Right atrium auricular region (tissue), 2 donors: ENCODE results near the gene CDK5. TPM values are rescaled to one million over a fixed set of nuclear protein-coding genes. Genes with fewer than 3 reads are reported as not detected.

ENCODE experiments used
- DNase-seq: peaks from one replicate; pipeline ENCODE4 v3.0.0-alpha.2; 2019; ENCODE audit warnings: low spot score
- H3K27ac ChIP-seq, 2 donors: fragments of 200-600 bp; sonication (generic); 1 replicate in 1 of 2; 2 replicates in 1 of 2; pipeline ENCODE4 v1.5.1; 2016 to 2019
- H3K27me3 ChIP-seq, 2 donors: fragments of 200-600 bp; sonication (generic); one replicate each; pipeline versions ENCODE4 v1.5.1 to v1.6.0; 2017 to 2019
- H3K36me3 ChIP-seq: fragments of 200-600 bp; sonication (generic); one replicate; pipeline ENCODE4 v1.5.1; 2016
- H3K4me1 ChIP-seq, 2 donors: fragments of 200-600 bp; sonication (generic); one replicate each; pipeline versions ENCODE4 v1.5.1 to v1.6.0; 2017 to 2019
- H3K4me3 ChIP-seq, 2 donors: fragments of 200-600 bp; sonication (generic); 1 replicate in 1 of 2; 2 replicates in 1 of 2; pipeline ENCODE4 v1.5.1; 2017 to 2019; ENCODE audit warnings: mild to moderate bottlenecking in 1 of 2, moderate library complexity in 1 of 2
- H3K9me3 ChIP-seq, 2 donors: fragments of 200-600 bp; sonication (generic); one replicate each; pipeline ENCODE4 v1.5.1; 2019
- total RNA-seq, 2 donors: library from RNA; depleted of rRNA; stranded (reverse); fragments of >200 nt; gene quantifications; one replicate each; pipeline ENCODE4 v1.1.0, GENCODE V29; 2016
- TF ChIP-seq, protein P1 (sequence below), 2 donors: fragments of 200-600 bp; sonication (generic); IDR thresholded peaks; one replicate each; pipeline ENCODE4 v1.5.1; 2019; ENCODE audit warnings: antibody characterized with exemption in 2 of 2

Gene CDK5
- total RNA-seq, 2 donors from 2014 or later = 4.4 to 4.9 TPM

DNA sequence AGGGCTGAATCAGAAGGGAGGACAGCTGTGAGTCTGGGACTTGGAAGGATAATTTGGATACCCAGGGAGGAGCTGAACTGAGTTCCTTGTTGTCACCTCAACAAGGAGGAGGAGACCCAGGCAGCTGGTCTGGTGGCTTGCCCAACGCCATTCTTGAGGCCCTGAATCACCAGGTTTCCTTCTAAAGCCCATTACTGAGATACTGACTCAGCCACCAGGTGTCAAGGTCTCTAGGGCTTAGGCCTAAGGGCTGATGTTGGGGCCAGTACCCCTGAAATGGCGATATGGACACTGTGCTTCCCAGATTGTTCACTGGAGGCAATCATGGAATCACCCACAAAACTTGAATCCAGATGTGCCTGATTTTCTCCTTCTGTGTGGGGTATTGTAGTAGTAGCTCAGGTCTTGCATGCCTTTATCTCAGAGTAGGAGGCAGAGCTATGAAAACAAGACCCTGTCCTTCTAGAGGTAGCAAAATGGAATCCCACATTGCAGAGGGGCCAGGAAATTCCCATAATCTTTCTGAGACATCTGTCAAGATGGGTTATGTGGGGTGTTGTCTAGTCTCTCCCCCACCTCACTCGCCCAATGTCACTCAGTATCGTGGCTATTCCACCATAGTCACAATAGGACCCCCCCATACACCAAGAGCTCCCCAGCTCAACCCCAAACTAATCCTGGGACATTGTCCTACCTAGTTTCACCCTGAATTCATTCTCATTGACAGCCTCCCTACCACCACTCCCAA, 31.6 kb downstream of the CDK5 start:
- TF ChIP-seq, protein P1, sequence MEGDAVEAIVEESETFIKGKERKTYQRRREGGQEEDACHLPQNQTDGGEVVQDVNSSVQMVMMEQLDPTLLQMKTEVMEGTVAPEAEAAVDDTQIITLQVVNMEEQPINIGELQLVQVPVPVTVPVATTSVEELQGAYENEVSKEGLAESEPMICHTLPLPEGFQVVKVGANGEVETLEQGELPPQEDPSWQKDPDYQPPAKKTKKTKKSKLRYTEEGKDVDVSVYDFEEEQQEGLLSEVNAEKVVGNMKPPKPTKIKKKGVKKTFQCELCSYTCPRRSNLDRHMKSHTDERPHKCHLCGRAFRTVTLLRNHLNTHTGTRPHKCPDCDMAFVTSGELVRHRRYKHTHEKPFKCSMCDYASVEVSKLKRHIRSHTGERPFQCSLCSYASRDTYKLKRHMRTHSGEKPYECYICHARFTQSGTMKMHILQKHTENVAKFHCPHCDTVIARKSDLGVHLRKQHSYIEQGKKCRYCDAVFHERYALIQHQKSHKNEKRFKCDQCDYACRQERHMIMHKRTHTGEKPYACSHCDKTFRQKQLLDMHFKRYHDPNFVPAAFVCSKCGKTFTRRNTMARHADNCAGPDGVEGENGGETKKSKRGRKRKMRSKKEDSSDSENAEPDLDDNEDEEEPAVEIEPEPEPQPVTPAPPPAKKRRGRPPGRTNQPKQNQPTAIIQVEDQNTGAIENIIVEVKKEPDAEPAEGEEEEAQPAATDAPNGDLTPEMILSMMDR (IDR thresholded peaks at IDR 0.05) = no peak
- H3K4me1 ChIP-seq = peaks cover 0 to 15% of the 10 kb centered on the region in 2 donors
- DNase-seq = no peak
- H3K36me3 ChIP-seq = no peaks in the 10 kb centered on the region
- H3K27me3 ChIP-seq = no peaks in the 10 kb centered on the region
- no peaks in the 10 kb centered on the region for H3K9me3 ChIP-seq
- no peak overlapping the region for H3K27ac ChIP-seq
- no peak overlapping the region for H3K4me3 ChIP-seq

DNA sequence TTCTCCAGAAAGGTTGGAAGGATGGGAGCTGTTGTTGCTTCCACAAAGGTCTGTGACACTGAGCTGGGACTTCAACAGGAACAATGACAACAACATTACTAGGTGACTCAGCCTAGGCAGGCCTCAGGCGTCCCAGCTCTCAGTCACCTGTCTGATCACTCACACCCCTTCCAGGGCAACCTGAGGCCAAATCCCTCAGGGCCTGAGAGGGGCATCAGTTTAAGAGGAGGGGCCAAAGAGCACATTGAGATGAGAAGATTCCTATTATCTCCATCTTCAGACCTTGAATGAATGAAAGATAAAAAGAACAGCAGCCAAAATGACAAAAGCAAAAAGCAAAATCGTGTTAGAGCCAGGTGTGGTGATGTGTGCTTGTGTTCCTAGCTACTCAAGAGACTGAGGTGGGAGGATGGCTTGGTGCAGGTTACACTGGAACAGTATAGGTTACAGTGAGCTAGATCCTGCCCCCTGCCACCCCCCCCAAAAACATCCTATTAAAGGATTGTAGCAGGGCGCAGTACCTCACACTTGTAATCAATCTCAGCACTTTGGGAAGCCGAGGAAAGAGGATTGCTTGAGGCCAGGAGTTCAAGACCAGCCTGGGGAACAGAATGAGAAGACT, 33.2 kb downstream of the CDK5 start, which contains the start of gene ATG9B:
TSS of gene ATG9B (minus strand) at position 60 of the 622 bp plus-strand sequence. CDS start 71 bp downstream, outside the sequence.
- TF ChIP-seq, protein P1 (IDR thresholded peaks at IDR 0.05) = no peak
- Histone ChIP-seq H3K27me3 (no peaks in the 10 kb centered on the region), H3K9me3 (no peaks in the 10 kb centered on the region), H3K36me3 (no peaks in the 10 kb centered on the region), H3K4me1 (peaks cover 0 to 11% of the 10 kb centered on the region in 2 donors), H3K4me3 (no peak within 1 kb of the TSS), H3K27ac (no peak within 1 kb of the TSS)
- no peak for DNase-seq

DNA sequence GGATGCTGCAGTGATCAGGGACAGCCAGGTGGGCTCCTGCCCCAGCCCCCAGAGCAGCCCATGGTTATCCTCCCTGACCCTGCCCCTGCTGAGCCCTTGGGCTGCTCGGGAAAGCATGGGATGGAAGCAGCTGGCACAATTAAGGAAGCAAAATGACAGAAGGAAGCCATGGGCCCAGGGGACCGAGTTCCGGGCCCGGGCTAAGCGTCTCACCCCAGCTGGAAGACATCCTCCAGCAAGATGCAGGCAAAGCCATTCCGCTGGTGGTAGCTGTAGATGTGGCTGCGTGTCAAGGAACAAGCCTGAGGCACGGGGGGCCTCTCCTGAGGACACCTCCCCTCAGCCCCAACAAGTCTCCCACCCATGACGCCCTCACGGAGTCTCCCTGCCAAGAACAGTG, 34.5 kb downstream of the CDK5 start:
- Histone ChIP-seq H3K36me3 (no peaks in the 10 kb centered on the region), H3K27me3 (no peaks in the 10 kb centered on the region), H3K4me1 (peaks cover 0 to 14% of the 10 kb centered on the region in 2 donors), H3K4me3 (no peak overlapping the region), H3K9me3 (no peaks in the 10 kb centered on the region), H3K27ac (no peak overlapping the region)
- TF ChIP-seq, protein P1 (IDR thresholded peaks at IDR 0.05) = no peak
- DNase-seq = no peak

DNA sequence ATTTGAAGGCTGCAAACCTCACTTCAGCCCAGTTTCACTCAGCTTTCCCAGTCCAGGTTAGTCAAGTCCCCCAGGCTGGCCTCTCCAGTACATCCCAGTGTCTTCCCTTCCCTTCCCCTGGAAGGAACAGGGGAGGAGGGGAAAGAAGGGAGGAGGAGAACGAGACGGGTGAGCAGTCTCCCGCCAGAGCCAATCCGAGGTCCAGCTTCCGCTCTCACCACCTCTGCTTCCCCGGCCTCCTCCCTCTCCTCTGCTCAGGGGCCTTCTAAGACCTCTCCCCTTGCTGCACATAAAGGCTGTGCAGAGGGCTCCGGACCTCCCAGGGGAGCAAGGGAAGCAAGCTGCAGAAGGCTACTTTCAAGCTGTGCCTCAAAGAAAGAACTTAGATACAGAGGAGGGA, 37.5 kb downstream of the CDK5 start:
- Histone ChIP-seq H3K4me1 (peaks cover 0 to 19% of the 10 kb centered on the region in 2 donors), H3K27ac (no peak overlapping the region), H3K27me3 (no peaks in the 10 kb centered on the region), H3K9me3 (no peaks in the 10 kb centered on the region), H3K4me3 (no peak overlapping the region), H3K36me3 (no peaks in the 10 kb centered on the region)
- DNase-seq = no peak
- TF ChIP-seq, protein P1 (IDR thresholded peaks at IDR 0.05) = no peak

DNA sequence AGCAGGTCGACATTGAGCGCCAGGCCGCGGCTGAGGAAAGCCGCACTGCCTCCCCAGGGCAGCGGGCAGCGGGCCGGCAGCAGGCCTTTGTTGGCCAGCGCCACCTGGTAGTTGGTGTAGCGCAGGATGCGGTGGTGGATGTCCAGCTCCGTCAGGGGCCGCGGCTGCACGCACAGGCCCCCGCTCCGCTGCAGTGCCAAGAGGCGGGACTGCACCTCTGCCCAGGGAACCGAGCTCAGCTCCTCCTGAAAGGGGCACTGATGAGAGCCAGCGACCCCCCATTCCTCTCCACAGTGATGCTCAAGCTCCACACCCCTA, 38.6 kb downstream of the CDK5 start:
- H3K9me3 ChIP-seq = no peaks in the 10 kb centered on the region
- H3K27ac ChIP-seq = no peak overlapping the region
- no peaks in the 10 kb centered on the region for H3K36me3 ChIP-seq
- TF ChIP-seq, protein P1 (IDR thresholded peaks at IDR 0.05) = no peak
- peak overlapping the region in 1 of 2 donors; percentile 26 for H3K4me3 ChIP-seq
- no peak for DNase-seq
- H3K27me3 ChIP-seq = no peaks in the 10 kb centered on the region
- peaks cover 0 to 20% of the 10 kb centered on the region in 2 donors for H3K4me1 ChIP-seq
